ENCODE results near the gene SOD3.

Gene SOD3

GRCh38 chr4:24816797-24817196 lies 21.4 kb downstream of the SOD3 start:
- no peak overlapping the region for H3K4me3 ChIP-seq (ENCODE audit: low read depth, low read length)
- no peak for TF ChIP-seq CTCF (IDR thresholded peaks at IDR 0.05; ENCODE audit: control insufficient read depth, extremely low read depth, insufficient read depth)
- no peak for DNase-seq (ENCODE audit: low read depth)

GRCh38 chr4:24820541-24820940 lies 25.2 kb downstream of the SOD3 start:
- DNase-seq (ENCODE audit: low read depth) = no peak
- no peak for TF ChIP-seq CTCF (IDR thresholded peaks at IDR 0.05; ENCODE audit: control insufficient read depth, extremely low read depth, insufficient read depth)
- H3K4me3 ChIP-seq (ENCODE audit: low read depth, low read length) = no peak overlapping the region

GRCh38 chr4:24824720-24825119 lies 29.3 kb downstream of the SOD3 start:
- DNase-seq (ENCODE audit: low read depth) = no peak
- no peak overlapping the region for H3K4me3 ChIP-seq (ENCODE audit: low read depth, low read length)
- no peak for TF ChIP-seq CTCF (IDR thresholded peaks at IDR 0.05; ENCODE audit: control insufficient read depth, extremely low read depth, insufficient read depth)

GRCh38 chr4:24831637-24832036 lies 36.3 kb downstream of the SOD3 start:
- DNase-seq (ENCODE audit: low read depth) = no peak
- H3K4me3 ChIP-seq (ENCODE audit: low read depth, low read length) = no peak overlapping the region
- TF ChIP-seq CTCF (IDR thresholded peaks at IDR 0.05; ENCODE audit: control insufficient read depth, extremely low read depth, insufficient read depth) = no peak

- no peak overlapping the region for H3K4me3 ChIP-seq (ENCODE audit: low read depth, low read length)
- DNase-seq (ENCODE audit: low read depth) = no peak
- no peak for TF ChIP-seq CTCF (IDR thresholded peaks at IDR 0.05; ENCODE audit: control insufficient read depth, extremely low read depth, insufficient read depth)
Measured at GRCh38 chr4:24835696-24836095, 40.3 kb downstream of the SOD3 start.

GRCh38 chr4:24836661-24837242 lies 41.4 kb downstream of the SOD3 start:
- TF ChIP-seq CTCF (IDR thresholded peaks at IDR 0.05; ENCODE audit: control insufficient read depth, extremely low read depth, insufficient read depth) = no peak
- H3K4me3 ChIP-seq (ENCODE audit: low read depth, low read length) = no peak overlapping the region
- DNase-seq (ENCODE audit: low read depth) = no peak

- no peak overlapping the region for H3K4me3 ChIP-seq (ENCODE audit: low read depth, low read length)
- no peak for TF ChIP-seq CTCF (IDR thresholded peaks at IDR 0.05; ENCODE audit: control insufficient read depth, extremely low read depth, insufficient read depth)
- no peak for DNase-seq (ENCODE audit: low read depth)
Measured at GRCh38 chr4:24837336-24837735, 42.0 kb downstream of the SOD3 start.

Data from LNCaP clone FGC (cell line).